Transverse colon (tissue), 4 donors: ENCODE data around the gene TTC16. TPM values are rescaled to one million over a fixed set of nuclear protein-coding genes. Genes with fewer than 3 reads are reported as not detected.

Source experiments
- DNase-seq: peaks from one replicate; pipeline ENCODE4 v3.0.0-alpha.2; 2019
- H3K27ac ChIP-seq, 4 donors: fragments of 200-600 bp; sonication (generic); 2 replicates each; pipeline ENCODE4 v1.5.1; 2016 to 2018; ENCODE audit warnings: inconsistent platforms in 4 of 4
- H3K27me3 ChIP-seq: fragments of 200-600 bp; sonication (generic); 2 replicates; pipeline ENCODE4 v1.5.1; 2017; ENCODE audit warnings: inconsistent platforms
- H3K36me3 ChIP-seq, 4 donors: fragments of 200-600 bp; sonication (generic); 2 replicates each; pipeline ENCODE4 v1.5.1; 2017 to 2019; ENCODE audit warnings: inconsistent platforms in 4 of 4
- H3K4me1 ChIP-seq, 4 donors: fragments of 200-600 bp; sonication (generic); 2 replicates each; pipeline ENCODE4 v1.5.1; 2017 to 2020; ENCODE audit warnings: inconsistent platforms in 4 of 4
- H3K4me3 ChIP-seq, 4 donors: fragments of 200-600 bp; sonication (generic); 1 replicate in 1 of 4; 2 replicates in 3 of 4; pipeline versions ENCODE4 v1.5.1 to v1.6.1; 2017 to 2019; ENCODE audit warnings: inconsistent platforms in 4 of 4
- H3K9me3 ChIP-seq, 2 donors: fragments of 200-600 bp; sonication (generic); 2 replicates each; pipeline ENCODE4 v1.5.1; 2017 to 2019; ENCODE audit warnings: inconsistent platforms in 2 of 2
- EP300 ChIP-seq: sonication (generic); formaldehyde crosslinking; IDR thresholded peaks from one replicate; pipeline ENCODE4 v1.6.1; 2017; ENCODE audit warnings: antibody characterized with exemption, low read depth
- POLR2A ChIP-seq: fragments of 450-650 bp; IDR thresholded peaks from one replicate; pipeline ENCODE4 v1.6.1; 2016; ENCODE audit warnings: antibody characterized with exemption, mild to moderate bottlenecking, moderate library complexity
- POLR2AphosphoS5 ChIP-seq, 3 donors: sonication (generic); formaldehyde crosslinking; IDR thresholded peaks; one replicate each; pipeline ENCODE4 v1.6.1; 2016; ENCODE audit warnings: antibody characterized with exemption in 3 of 3
- WGBS, 2 donors: methylation state at CpG; one replicate each; pipeline ENCODE4 v1.1.5; 2018; ENCODE audit warnings: low coverage in 1 of 2; 5-methylcytosine and 5-hydroxymethylcytosine counted together
- in situ Hi-C, 4 donors: fragments of 200-750 bp; cut with MboI; loops; one replicate each; pipeline versions ENCODE4 v1.15.0 to v1.15.1; 2017; ENCODE audit warnings: low sequenced_read_pairs in 3 of 4, low pct_ligation_motif_present in 1 of 4, low pct_unique_long_range_greater_than_20kb in 1 of 4
- intact Hi-C: fragments of 100-400 bp; cut with DNase I; formaldehyde crosslinking; loops from one replicate; pipeline ENCODE4 v1.15.1; 2023; ENCODE audit warnings: low total_unique reads
- total RNA-seq, 4 donors: library from RNA; depleted of rRNA; stranded (reverse); fragments of >200 nt; gene quantifications; one replicate each; pipeline ENCODE4 v1.1.0, GENCODE V29; 2016
- TF ChIP-seq, protein P1 (sequence below), 5 experiments: fragments of 200-600 bp in 3 of 5; fragments of 450-650 bp in 2 of 5; sonication (generic) in 3 of 5; IDR thresholded peaks; 1 replicate in 2 of 5; 2 replicates in 3 of 5; pipeline ENCODE4 v1.5.1; 2016 to 2017; ENCODE audit warnings: antibody characterized with exemption in 5 of 5, inconsistent platforms in 3 of 5, mild to moderate bottlenecking in 2 of 5, moderate library complexity in 1 of 5

TTC16 gene
- total RNA-seq, 4 donors from 2014 or later, result not detected

DNA sequence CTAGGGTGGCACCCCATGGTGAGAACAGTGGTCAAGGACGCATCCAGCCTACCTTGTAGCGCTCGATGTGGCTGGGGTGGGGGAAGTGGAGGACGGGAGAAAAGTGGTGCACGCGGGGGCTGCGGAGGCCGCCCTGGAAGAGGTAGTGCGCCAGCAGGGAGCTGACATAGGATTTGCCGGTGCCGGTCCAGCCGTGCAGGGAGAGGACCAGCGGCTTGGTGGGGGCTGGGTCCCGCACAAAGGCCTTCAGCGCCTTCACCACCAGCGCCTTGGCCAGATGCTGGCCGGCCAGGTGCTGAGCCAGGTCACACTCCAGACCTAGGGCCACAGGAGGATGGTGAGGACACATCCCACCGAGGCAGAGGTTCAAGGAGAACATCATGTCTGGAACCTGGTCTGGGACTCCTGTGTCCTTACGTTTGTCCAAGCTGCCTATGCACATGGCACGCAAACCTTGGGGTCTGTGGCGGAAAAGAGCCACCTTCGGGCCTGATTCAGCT, 18.4 kb downstream of the TTC16 start:
- Histone ChIP-seq H3K27me3 (no peaks in the 10 kb centered on the region), H3K9me3 (no peaks in the 10 kb centered on the region), H3K4me1 (peaks cover 6 to 18% (median 11%) of the 10 kb centered on the region in 4 donors), H3K27ac (peak overlapping the region; percentile 98 to 100 (median 98)), H3K36me3 (peaks cover 0 to 4% (median 0%) of the 10 kb centered on the region in 4 donors), H3K4me3 (peak overlapping the region in 3 of 4 donors; percentile 71 to 97 (median 84))
- in situ Hi-C loops, result loop anchor here (10.0 to 25.0 kb wide), 5 partner anchors 131 to 222 kb away; no protein-coding TSS in a partner anchor
- no peak for DNase-seq
- no peak for TF ChIP-seq EP300
- TF ChIP-seq, protein P1, sequence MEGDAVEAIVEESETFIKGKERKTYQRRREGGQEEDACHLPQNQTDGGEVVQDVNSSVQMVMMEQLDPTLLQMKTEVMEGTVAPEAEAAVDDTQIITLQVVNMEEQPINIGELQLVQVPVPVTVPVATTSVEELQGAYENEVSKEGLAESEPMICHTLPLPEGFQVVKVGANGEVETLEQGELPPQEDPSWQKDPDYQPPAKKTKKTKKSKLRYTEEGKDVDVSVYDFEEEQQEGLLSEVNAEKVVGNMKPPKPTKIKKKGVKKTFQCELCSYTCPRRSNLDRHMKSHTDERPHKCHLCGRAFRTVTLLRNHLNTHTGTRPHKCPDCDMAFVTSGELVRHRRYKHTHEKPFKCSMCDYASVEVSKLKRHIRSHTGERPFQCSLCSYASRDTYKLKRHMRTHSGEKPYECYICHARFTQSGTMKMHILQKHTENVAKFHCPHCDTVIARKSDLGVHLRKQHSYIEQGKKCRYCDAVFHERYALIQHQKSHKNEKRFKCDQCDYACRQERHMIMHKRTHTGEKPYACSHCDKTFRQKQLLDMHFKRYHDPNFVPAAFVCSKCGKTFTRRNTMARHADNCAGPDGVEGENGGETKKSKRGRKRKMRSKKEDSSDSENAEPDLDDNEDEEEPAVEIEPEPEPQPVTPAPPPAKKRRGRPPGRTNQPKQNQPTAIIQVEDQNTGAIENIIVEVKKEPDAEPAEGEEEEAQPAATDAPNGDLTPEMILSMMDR (IDR thresholded peaks at IDR 0.05), result no peak
- TF ChIP-seq POLR2AphosphoS5 (IDR thresholded peaks at IDR 0.05), result no peak
- TF ChIP-seq POLR2A, result no peak
- intact Hi-C loops, result loop anchor here (5.0 to 10.0 kb wide), 2 partner anchors 142 to 229 kb away; no protein-coding TSS in a partner anchor
- WGBS, 2 donors, result 52 to 87% methylated on average over 3 to 21 of the region's 22 CpGs

DNA sequence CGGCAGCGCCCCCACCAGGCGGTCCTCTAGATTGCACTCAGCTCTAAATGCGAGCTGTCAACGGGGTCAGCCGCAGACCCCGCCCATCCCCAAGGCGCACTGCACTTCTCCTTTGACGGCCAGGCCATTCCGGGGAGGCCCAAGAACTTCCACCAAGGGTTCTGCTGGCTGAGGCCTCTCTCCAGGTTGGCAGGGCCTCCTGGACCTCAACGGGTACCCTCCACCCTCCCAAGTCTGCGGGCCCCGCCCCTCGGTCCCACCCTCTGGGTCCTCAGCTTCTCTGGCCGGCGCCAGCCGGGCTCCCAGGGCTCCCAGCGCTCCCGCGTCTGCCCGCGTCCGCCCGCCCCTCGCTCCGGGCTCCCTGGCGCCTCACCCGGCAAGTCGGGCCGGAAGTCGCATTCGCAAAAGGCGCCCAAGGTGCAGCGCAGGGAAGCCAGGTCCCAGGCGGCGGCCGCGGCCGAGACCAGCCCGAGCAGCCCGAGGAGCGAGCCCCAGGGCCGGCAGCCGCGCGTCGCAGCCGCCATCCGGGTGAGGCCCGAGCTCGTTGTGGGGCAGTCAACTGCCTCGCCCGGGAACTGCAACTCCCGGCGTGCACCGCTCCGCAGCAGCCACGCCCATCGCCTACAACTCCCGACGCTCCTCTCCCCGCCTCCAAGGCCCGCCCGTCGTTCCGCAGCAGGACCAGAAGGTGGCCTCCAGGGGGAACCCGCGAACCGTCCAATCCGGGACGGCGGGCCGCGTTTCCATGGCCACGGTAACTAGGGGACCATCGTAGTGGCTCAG, 19.1 kb downstream of the TTC16 start, which contains the start of gene TOR2A:
TOR2A (minus strand) TSS at position 548 of the 783 bp plus-strand sequence; CDS start at position 524, 24 bp downstream.
- peak; percentile 85 to 95 (median 93) for TF ChIP-seq POLR2AphosphoS5 (IDR thresholded peaks at IDR 0.05)
- TF ChIP-seq, protein P1 (IDR thresholded peaks at IDR 0.05), result peak; percentile 87 to 98 (median 95)
- no peak for TF ChIP-seq EP300
- TF ChIP-seq POLR2A, result peak; percentile 89
- peak within 1 kb of the TSS; percentile 71 to 97 (median 80) for H3K4me3 ChIP-seq
- peak within 1 kb of the TSS; percentile 98 to 100 (median 98) for H3K27ac ChIP-seq
- DNase-seq, result peak; percentile 99
- H3K9me3 ChIP-seq, result no peaks in the 10 kb centered on the region
- peaks cover 0 to 4% (median 0%) of the 10 kb centered on the region in 4 donors for H3K36me3 ChIP-seq
- 0% methylated on average over 9 to 60 of the region's 76 CpGs for WGBS, 2 donors
- H3K27me3 ChIP-seq, result no peaks in the 10 kb centered on the region
- intact Hi-C loops (loop anchor here (5.0 to 10.0 kb wide), 3 partner anchors 143 to 230 kb away; no protein-coding TSS in a partner anchor), in situ Hi-C loops (loop anchor here (5.0 to 25.0 kb wide), 6 partner anchors 47 to 223 kb away; no protein-coding TSS in a partner anchor)
- peaks cover 6 to 22% (median 12%) of the 10 kb centered on the region in 4 donors for H3K4me1 ChIP-seq

DNA sequence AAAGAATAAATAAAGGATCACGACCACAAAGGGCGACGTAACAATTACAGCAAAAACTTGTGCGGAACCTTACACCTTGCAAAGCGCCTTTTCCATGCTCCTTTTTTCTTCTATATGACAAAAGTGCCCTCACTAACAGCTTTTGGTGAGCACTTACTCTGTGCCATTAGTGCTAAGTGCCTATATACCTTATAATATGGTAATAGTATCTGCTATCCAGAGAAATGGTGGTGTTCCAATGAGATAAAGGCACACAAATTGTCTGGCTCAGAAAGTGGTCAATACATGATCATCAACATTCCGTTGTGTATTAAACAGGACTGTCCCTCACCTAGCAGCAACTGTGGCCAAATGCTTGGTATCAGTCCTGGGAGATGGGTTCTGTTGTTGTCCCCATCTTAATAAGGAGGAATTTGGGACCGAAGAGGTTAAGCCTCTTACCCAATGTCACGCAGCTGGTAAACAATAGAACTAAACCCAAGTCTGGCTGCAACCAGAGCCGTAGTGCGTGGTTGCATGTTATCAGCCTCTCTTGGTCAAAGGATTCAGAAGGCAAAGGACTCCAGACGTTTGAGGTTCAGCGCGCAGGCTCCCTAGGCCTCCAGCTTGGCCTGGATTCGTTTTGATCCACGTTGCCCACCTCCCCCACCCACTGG, 19.8 kb downstream of the TTC16 start:
- TF ChIP-seq, protein P1 (IDR thresholded peaks at IDR 0.05), result no peak
- TF ChIP-seq POLR2A (no peak), EP300 (no peak), POLR2AphosphoS5 (IDR thresholded peaks at IDR 0.05) (no peak)
- Histone ChIP-seq H3K9me3 (no peaks in the 10 kb centered on the region), H3K4me3 (peak overlapping the region in 1 of 4 donors; percentile 71), H3K4me1 (peaks cover 6 to 29% (median 18%) of the 10 kb centered on the region in 4 donors), H3K27ac (peak overlapping the region in 3 of 4 donors; percentile 98 to 100 (median 99)), H3K27me3 (no peaks in the 10 kb centered on the region), H3K36me3 (peaks cover 0 to 4% (median 0%) of the 10 kb centered on the region in 4 donors)
- 3 to 26% methylated on average over 5 to 15 of the region's 15 CpGs for WGBS, 2 donors
- in situ Hi-C loops (loop anchor here (5.0 to 25.0 kb wide), 6 partner anchors 47 to 223 kb away; no protein-coding TSS in a partner anchor), intact Hi-C loops (loop anchor here (2.0 to 10.0 kb wide), 3 partner anchors 49 to 231 kb away; no protein-coding TSS in a partner anchor)
- DNase-seq, result no peak
